Brain microvascular endothelial cell (primary cell): ENCODE measurements around the gene USP11.

Experiments used
- DNase-seq: peaks from one replicate; pipeline ENCODE4 v3.0.0-alpha.2; 2020
- H3K27ac ChIP-seq: fragments of 250-450 bp; sonication (Bioruptor Pico); 2 replicates; pipeline ENCODE4 v1.5.1; 2020; ENCODE audit warnings: mild to moderate bottlenecking, moderate library complexity
- H3K27me3 ChIP-seq: fragments of 250-450 bp; sonication (Bioruptor Pico); replicated peaks from 2 replicates; pipeline ENCODE4 v1.5.1; 2020; ENCODE audit warnings: mild to moderate bottlenecking
- H3K36me3 ChIP-seq: fragments of 250-450 bp; sonication (Bioruptor Pico); replicated peaks from 2 replicates; pipeline ENCODE4 v1.5.1; 2020; ENCODE audit warnings: mild to moderate bottlenecking
- H3K4me3 ChIP-seq: 2 replicates; pipeline ENCODE4 v1.5.1; 2011; ENCODE audit warnings: low read depth, mild to moderate bottlenecking, control low read depth, low read length, moderate library complexity
- CTCF ChIP-seq: IDR thresholded peaks from 2 replicates; pipeline ENCODE4 v1.5.1; 2011; ENCODE audit warnings: low read depth, mild to moderate bottlenecking, moderate library complexity, low read length, control low read depth, inconsistent platforms; ENCODE audit errors: missing control alignments
- in situ Hi-C: cut with HindIII; loops from 2 replicates; pipeline ENCODE4 v1.10.0; 2017; ENCODE audit warnings: low sequenced_read_pairs, low pct_ligation_motif_present

Gene USP11

GRCh38 chrX:47194194-47194787 lies 38.5 kb upstream of the USP11 start:
- TF ChIP-seq CTCF: no peak
- in situ Hi-C loops: no loop called here
- H3K4me3 ChIP-seq: peak overlapping the region; percentile 91
- peak overlapping the region; percentile 87 for H3K27ac ChIP-seq
- H3K36me3 ChIP-seq: peaks cover 21% of the 10 kb centered on the region
- no peaks in the 10 kb centered on the region for H3K27me3 ChIP-seq
- DNase-seq: no peak

- TF ChIP-seq CTCF: no peak
- in situ Hi-C loops: no loop called here
- Histone ChIP-seq H3K27me3 (no peaks in the 10 kb centered on the region), H3K4me3 (peak overlapping the region; percentile 22), H3K27ac (no peak overlapping the region), H3K36me3 (peaks cover 39% of the 10 kb centered on the region)
- no peak for DNase-seq
These were observed 36.7 kb upstream of the USP11 start for GRCh38 chrX:47196098-47196497.

GRCh38 chrX:47197526-47197925 lies 35.3 kb upstream of the USP11 start:
- no peak for TF ChIP-seq CTCF
- peaks cover 54% of the 10 kb centered on the region for H3K36me3 ChIP-seq
- no peak overlapping the region for H3K27ac ChIP-seq
- in situ Hi-C loops: no loop called here
- H3K4me3 ChIP-seq: peak overlapping the region; percentile 9
- no peaks in the 10 kb centered on the region for H3K27me3 ChIP-seq
- DNase-seq: no peak

GRCh38 chrX:47198026-47198686 lies 34.7 kb upstream of the USP11 start:
- no peak for DNase-seq
- no peak for TF ChIP-seq CTCF
- in situ Hi-C loops: no loop called here
- H3K27ac ChIP-seq: no peak overlapping the region
- H3K36me3 ChIP-seq: peaks cover 60% of the 10 kb centered on the region
- no peak overlapping the region for H3K4me3 ChIP-seq
- H3K27me3 ChIP-seq: no peaks in the 10 kb centered on the region

- no peak for DNase-seq
- in situ Hi-C loops: no loop called here
- peaks cover 65% of the 10 kb centered on the region for H3K36me3 ChIP-seq
- no peak overlapping the region for H3K27ac ChIP-seq
- TF ChIP-seq CTCF: no peak
- no peak overlapping the region for H3K4me3 ChIP-seq
- H3K27me3 ChIP-seq: no peaks in the 10 kb centered on the region
These were observed 34.1 kb upstream of the USP11 start for GRCh38 chrX:47198687-47199080.

- no peak for DNase-seq
- Histone ChIP-seq H3K4me3 (no peak overlapping the region), H3K36me3 (peaks cover 70% of the 10 kb centered on the region), H3K27ac (no peak overlapping the region), H3K27me3 (no peaks in the 10 kb centered on the region)
- no peak for TF ChIP-seq CTCF
- in situ Hi-C loops: no loop called here
These were observed 33.5 kb upstream of the USP11 start for GRCh38 chrX:47199286-47199685.
